Karpas-422 (cell line): Measurements from ENCODE around the gene RANBP2. TPM values are rescaled to one million over a fixed set of nuclear protein-coding genes. Genes with fewer than 3 reads are reported as not detected.
"Not testable (repeated sequence)": the region's sequence is repeated elsewhere in the genome, so short reads cannot be mapped to it uniquely, and the experiment has no call there.

Experiments used
- DNase-seq: peaks from one replicate; pipeline ENCODE4 v3.0.0-alpha.2; 2015
- H2AFZ ChIP-seq: fragments of 200-600 bp; sonication (generic); 2 replicates; pipeline ENCODE4 v1.6.1; 2014; ENCODE audit warnings: antibody characterized with exemption, low read length, mixed read lengths
- H3K27ac ChIP-seq: fragments of 200-600 bp; sonication (generic); 2 replicates; pipeline ENCODE4 v1.5.1; 2014; ENCODE audit warnings: mild to moderate bottlenecking, low read length, moderate library complexity
- H3K27me3 ChIP-seq: fragments of 200-600 bp; sonication (generic); 2 replicates; pipeline ENCODE4 v1.6.1; 2014; ENCODE audit warnings: low read length, mixed read lengths
- H3K36me3 ChIP-seq: fragments of 200-600 bp; sonication (generic); 2 replicates; pipeline ENCODE4 v1.6.1; 2014; ENCODE audit warnings: low read length, mixed read lengths; ENCODE audit not compliant: insufficient read depth
- H3K4me1 ChIP-seq: fragments of 200-600 bp; sonication (generic); 2 replicates; pipeline ENCODE4 v1.6.1; 2014; ENCODE audit warnings: mild to moderate bottlenecking, low read length, mixed read lengths
- H3K4me2 ChIP-seq: fragments of 200-600 bp; sonication (generic); 2 replicates; pipeline ENCODE4 v1.6.1; 2014; ENCODE audit warnings: low read length, low read depth, mild to moderate bottlenecking; ENCODE audit not compliant: poor library complexity, severe bottlenecking
- H3K4me3 ChIP-seq: fragments of 200-600 bp; sonication (generic); 2 replicates; pipeline ENCODE4 v1.5.1; 2014; ENCODE audit warnings: mild to moderate bottlenecking, antibody characterized with exemption, low read length, mixed read lengths
- H3K79me2 ChIP-seq: fragments of 200-600 bp; sonication (generic); 2 replicates; pipeline ENCODE4 v1.6.1; 2014; ENCODE audit warnings: mild to moderate bottlenecking, low read length, mixed read lengths
- H3K9ac ChIP-seq: fragments of 200-600 bp; sonication (generic); 2 replicates; pipeline ENCODE4 v1.6.0; 2014; ENCODE audit warnings: low read length
- H3K9me2 ChIP-seq: fragments of 200-600 bp; sonication (generic), shearing (Covaris generic); replicated peaks from 2 replicates; pipeline ENCODE4 v1.6.0; 2014; ENCODE audit warnings: mild to moderate bottlenecking, low read length, moderate library complexity; ENCODE audit not compliant: insufficient read depth
- H3K9me3 ChIP-seq: fragments of 300-700, 200-600 bp; sonication (generic); 2 replicates; pipeline ENCODE4 v1.6.1; 2014; ENCODE audit warnings: low read length, mixed read lengths
- H4K20me1 ChIP-seq: fragments of 200-600 bp; sonication (generic); 2 replicates; pipeline ENCODE4 v1.6.1; 2014; ENCODE audit warnings: mild to moderate bottlenecking, antibody characterized with exemption, low read length, low read depth; ENCODE audit not compliant: insufficient read depth
- total RNA-seq: library from RNA; depleted of rRNA; stranded (reverse); fragments of >200 nt; shearing (Covaris generic); gene quantifications from 2 replicates; pipeline ENCODE4 v1.2.3, GENCODE V29; 2014; ENCODE audit warnings: low replicate concordance; rRNA removed

RANBP2 gene
- total RNA-seq: 46.4 and 81.4 TPM in 2 replicates

DNA sequence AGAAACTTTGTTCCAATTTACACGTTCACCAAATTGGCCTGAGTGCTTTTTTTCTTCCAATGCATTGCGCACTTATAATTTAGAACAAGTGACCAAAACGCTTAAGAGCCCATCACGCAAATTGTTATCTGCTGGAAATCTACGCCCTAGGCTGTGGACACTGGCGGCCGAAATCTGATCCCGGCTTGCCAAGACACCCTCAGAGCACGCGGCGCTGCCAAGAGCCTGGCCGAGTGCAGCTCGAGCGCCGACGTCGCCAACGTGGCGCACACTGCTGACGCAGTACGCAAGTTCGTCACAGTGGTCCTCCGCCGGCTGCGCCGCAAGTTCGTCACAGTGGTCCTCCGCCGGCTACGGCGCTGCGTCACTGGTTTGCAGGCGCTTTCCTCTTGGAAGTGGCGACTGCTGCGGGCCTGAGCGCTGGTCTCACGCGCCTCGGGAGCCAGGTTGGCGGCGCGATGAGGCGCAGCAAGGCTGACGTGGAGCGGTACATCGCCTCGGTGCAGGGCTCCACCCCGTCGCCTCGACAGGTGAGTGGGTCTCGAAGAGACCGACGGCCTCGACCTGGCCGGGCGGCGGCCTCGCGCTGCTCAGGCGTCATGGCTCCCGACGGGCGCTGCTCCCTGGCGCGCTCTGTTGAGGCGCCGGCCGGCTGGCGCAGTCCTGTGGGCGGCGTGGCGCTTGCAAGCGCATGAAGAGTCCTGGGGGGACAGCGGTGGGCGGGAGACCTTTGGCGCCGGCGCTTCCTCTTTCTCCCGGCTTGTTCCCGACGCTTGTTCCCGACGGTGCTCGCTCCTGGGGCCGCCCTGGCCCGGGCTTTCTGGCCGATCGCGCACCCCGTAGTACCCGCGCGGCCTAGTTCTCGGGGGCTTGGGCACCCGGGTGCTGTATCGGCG, at the start of gene RANBP2:
Gene RANBP2 (plus strand): TSS at position 334 of the 896 bp plus-strand sequence. CDS start 125 bp downstream, at position 459.
- Histone ChIP-seq H3K4me2 (peak within 1 kb of the TSS; percentile 90), H3K79me2 (peaks cover 45% of the 10 kb centered on the region), H3K9me2 (no peaks in the 10 kb centered on the region), H2AFZ (peak within 1 kb of the TSS; percentile 84), H4K20me1 (0 out of 2 replicates have a peak, but pooled peaks cover 4% of the 10 kb centered on the region), H3K36me3 (no peaks in the 10 kb centered on the region), H3K9me3 (no peaks in the 10 kb centered on the region), H3K9ac (peak within 1 kb of the TSS; percentile 82), H3K4me1 (peaks cover 16% of the 10 kb centered on the region), H3K27ac (peak within 1 kb of the TSS; percentile 52; the same call in 1 of the 2 replicates), H3K4me3 (peak within 1 kb of the TSS; percentile 96), H3K27me3 (no peaks in the 10 kb centered on the region)
- peak; percentile 98 for DNase-seq

DNA sequence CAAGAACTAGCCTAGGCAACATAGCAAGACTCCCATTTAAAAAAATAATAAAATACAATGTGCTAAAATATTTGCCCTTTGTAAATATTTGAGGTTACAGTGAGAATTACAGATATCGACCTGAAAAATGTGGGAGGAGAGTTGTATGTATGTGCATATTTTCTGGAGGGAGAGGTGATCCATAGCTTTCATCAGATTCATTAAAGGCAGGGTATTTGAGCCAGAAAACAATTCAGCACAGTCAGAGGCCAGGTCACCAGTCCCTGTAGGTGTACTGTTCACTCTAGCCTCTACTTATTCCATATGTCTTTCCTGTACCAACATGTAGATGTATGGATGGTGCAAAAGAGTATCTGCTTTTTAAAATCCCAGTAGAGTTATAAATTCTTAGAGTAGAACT, 49.0 kb upstream of the RANBP2 start:
- H3K36me3 ChIP-seq, H3K4me1 ChIP-seq, H3K4me3 ChIP-seq, H3K79me2 ChIP-seq, H3K27ac ChIP-seq, H3K9ac ChIP-seq, H3K27me3 ChIP-seq, H2AFZ ChIP-seq, H3K4me2 ChIP-seq, DNase-seq, H3K9me3 ChIP-seq, H4K20me1 ChIP-seq, H3K9me2 ChIP-seq: not testable (repeated sequence)

DNA sequence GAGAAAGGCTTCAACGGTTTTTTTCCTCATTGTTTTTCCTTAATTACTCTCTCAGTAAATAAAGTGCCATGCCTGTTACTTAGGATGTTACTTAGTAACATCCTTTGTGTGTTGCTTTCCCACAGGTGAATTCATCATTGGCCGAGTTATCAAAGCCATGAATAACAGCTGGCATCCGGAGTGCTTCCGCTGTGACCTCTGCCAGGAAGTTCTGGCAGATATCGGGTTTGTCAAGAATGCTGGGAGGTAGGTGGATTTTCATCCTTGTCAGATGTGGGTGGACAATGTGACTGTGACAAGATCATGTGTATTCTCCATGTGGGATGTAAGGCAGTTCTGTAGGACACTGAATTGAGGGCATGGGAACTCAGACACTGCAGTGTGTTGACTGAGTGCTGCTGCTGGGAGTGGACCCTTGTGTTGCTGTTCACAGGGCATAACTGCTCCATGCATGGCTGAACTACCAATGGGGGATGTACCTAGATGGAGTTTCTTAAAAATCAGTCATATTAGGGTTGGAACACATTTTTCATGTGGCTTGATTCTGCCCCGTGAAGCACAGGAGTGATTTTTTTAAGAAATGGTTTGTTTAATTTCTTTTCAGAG, 47.0 kb upstream of the RANBP2 start:
- not testable (repeated sequence) for DNase-seq, H3K79me2 ChIP-seq, H4K20me1 ChIP-seq, H3K9me2 ChIP-seq, H3K4me1 ChIP-seq, H3K9ac ChIP-seq, H2AFZ ChIP-seq, H3K9me3 ChIP-seq, H3K4me3 ChIP-seq, H3K27me3 ChIP-seq, H3K4me2 ChIP-seq, H3K36me3 ChIP-seq, H3K27ac ChIP-seq

DNA sequence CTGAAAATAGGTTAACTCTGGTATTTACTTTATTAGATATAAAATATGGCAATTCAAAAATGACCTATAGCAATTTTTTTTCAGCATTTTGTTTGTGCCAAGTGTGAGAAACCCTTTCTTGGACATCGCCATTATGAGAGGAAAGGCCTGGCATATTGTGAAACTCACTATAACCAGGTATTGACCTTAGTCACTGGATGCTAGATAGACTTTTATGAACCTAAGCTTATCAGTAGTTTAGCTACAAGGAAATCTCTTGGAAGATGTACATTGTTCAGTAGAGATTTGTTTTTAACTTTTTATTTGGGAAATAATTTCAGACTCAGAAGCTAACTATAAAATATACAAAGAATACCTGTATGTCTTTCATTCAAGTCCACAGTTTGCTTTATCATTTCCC, 42.8 kb upstream of the RANBP2 start:
- H3K79me2 ChIP-seq, H3K4me1 ChIP-seq, H3K36me3 ChIP-seq, DNase-seq, H3K9ac ChIP-seq, H3K27me3 ChIP-seq, H3K9me3 ChIP-seq, H4K20me1 ChIP-seq, H3K4me2 ChIP-seq, H3K27ac ChIP-seq, H3K9me2 ChIP-seq, H2AFZ ChIP-seq, H3K4me3 ChIP-seq: not testable (repeated sequence)

DNA sequence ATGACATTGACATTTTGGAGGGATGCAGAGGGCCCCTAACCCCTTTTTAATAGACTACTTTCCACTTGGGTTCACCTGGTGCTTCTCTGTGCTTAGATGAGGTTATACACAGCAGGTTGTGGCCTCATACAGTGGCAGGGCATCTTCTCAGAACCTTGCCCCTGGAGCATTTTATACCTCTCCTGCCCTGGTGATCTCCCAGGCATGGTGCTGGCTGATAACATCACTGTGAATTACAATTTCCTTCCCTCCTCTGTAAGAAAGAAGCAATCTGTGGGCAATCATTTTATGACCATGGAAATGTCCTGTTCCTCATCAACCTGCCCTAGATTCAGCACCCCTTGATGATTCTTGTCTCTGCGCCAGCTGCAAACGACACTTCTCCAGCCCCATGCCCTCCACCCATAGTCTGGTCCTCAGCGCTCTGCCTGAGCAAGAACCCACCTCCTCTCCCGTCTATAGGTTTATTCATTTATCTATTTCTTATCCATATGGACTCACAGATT, 42.0 kb upstream of the RANBP2 start:
- H3K9me2 ChIP-seq, H3K79me2 ChIP-seq, H3K4me3 ChIP-seq, H3K4me2 ChIP-seq, H3K36me3 ChIP-seq, H4K20me1 ChIP-seq, H3K9ac ChIP-seq, H3K4me1 ChIP-seq, H2AFZ ChIP-seq, H3K27ac ChIP-seq, H3K9me3 ChIP-seq, DNase-seq, H3K27me3 ChIP-seq: not testable (repeated sequence)

DNA sequence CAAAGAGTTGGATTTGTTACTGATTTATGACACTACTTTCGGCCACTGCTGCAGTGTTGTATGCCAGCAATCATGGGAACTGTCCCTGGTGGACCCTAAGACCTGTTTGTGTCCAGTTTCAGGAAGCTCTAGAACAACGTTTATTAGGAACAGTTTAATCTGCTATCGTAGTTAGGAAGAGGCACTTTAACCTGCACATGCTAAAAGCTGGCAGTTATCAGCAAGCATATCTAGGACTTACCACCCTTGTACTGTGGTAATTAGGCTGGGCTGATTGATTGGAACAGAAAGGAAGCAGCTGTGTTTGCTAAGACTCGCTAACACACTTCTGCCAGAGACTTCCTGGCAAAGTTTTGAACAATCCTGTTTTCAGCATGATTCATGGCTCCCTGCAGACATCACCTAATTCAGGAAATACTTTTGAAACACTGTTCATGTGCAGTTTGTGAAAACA, 41.1 kb upstream of the RANBP2 start:
- not testable (repeated sequence) for H3K27me3 ChIP-seq, H3K9ac ChIP-seq, H3K4me2 ChIP-seq, H3K4me3 ChIP-seq, H2AFZ ChIP-seq, H3K9me2 ChIP-seq, H3K27ac ChIP-seq, H3K9me3 ChIP-seq, H3K36me3 ChIP-seq, H4K20me1 ChIP-seq, DNase-seq, H3K4me1 ChIP-seq, H3K79me2 ChIP-seq

DNA sequence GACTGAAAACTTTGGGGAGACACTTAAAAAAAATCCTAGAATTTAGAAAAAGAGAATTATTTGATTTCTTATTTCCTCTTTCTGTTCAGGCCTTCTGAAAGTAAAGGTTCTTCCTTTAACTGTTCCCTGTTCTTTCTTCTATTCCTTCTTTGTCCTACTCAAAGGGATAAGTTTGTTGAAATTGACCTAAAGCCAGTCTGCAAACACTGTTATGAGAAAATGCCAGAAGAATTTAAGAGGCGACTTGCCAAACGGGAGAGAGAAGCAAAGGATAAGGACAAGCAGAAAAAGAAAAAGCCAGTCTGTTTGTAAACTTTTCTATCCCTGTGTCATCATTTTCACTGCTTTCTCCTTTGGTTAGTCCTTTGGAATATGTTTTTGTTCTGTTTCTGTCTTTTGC, 38.5 kb upstream of the RANBP2 start:
- H3K9ac ChIP-seq, H3K27me3 ChIP-seq, H3K9me2 ChIP-seq, H3K27ac ChIP-seq, H3K4me2 ChIP-seq, H3K79me2 ChIP-seq, H3K9me3 ChIP-seq, H4K20me1 ChIP-seq, H2AFZ ChIP-seq, H3K4me3 ChIP-seq, H3K4me1 ChIP-seq, H3K36me3 ChIP-seq, DNase-seq: not testable (repeated sequence)
